ENCODE data around the gene DNER.

DNA sequence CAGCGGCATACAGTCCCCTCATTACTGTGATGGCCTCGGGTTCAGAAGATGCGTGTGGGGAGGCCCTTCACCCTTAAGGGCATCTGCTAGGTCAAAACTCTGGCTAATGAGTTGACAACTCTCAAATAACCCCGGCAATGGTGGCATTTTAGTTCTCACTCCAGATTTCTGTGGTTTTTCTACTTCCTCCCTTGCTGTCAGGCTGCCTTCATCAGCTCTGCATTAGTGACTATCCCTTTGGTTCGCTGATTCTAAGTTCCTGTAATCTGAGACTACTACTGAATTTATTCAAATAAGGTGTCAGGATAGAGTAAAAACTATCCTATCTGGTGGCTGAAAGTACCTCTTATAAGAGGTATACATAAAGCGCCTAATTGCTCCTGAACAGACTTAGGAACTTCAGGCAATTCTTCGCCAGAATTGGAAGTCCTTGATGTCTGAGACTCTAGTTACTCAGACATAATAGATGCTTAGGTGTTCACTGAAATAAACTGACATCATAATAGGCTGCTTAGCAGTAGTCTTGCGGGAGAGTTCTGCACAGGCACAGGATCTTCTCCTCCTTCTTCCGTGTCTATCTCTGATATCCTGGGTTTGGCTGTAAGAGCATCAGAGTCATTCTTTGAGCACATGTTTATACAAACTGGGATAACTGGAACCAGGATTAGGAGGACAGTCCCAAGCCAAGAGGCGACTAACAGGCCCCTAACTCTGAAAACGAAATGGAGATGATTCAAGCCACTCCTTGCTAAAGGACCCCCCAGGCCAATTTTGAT is 194.5 kb downstream of the DNER start:
- TF ChIP-seq EZH2phosphoT487 (IDR thresholded peaks at IDR 0.05; ENCODE audit: borderline replicate concordance), result no peak
- TF ChIP-seq, protein P1, sequence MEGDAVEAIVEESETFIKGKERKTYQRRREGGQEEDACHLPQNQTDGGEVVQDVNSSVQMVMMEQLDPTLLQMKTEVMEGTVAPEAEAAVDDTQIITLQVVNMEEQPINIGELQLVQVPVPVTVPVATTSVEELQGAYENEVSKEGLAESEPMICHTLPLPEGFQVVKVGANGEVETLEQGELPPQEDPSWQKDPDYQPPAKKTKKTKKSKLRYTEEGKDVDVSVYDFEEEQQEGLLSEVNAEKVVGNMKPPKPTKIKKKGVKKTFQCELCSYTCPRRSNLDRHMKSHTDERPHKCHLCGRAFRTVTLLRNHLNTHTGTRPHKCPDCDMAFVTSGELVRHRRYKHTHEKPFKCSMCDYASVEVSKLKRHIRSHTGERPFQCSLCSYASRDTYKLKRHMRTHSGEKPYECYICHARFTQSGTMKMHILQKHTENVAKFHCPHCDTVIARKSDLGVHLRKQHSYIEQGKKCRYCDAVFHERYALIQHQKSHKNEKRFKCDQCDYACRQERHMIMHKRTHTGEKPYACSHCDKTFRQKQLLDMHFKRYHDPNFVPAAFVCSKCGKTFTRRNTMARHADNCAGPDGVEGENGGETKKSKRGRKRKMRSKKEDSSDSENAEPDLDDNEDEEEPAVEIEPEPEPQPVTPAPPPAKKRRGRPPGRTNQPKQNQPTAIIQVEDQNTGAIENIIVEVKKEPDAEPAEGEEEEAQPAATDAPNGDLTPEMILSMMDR (conservative IDR thresholded peaks at IDR 0.05; ENCODE audit: low read length), result no peak

All from Loucy (cell line).